MM.1S (cell line): Measurements from ENCODE around the gene CAPS.

Experiments used
- DNase-seq: peaks from one replicate; pipeline ENCODE4 v3.0.0-alpha.2; 2015
- H2AFZ ChIP-seq: fragments of 300-600 bp; sonication (generic); 2 replicates; pipeline ENCODE4 v1.6.0; 2016; ENCODE audit warnings: antibody characterized with exemption, low read length
- H3F3A ChIP-seq: fragments of 300-600 bp; sonication (generic); 2 replicates; pipeline ENCODE4 v1.6.1; 2016; ENCODE audit warnings: mild to moderate bottlenecking, antibody characterized with exemption, low read length, moderate library complexity, mixed read lengths; ENCODE audit not compliant: insufficient read depth
- H3K27ac ChIP-seq: fragments of 300-600 bp; sonication (generic); 2 replicates; pipeline ENCODE4 v1.5.1; 2016; ENCODE audit warnings: mild to moderate bottlenecking, low read length
- H3K27me3 ChIP-seq: fragments of 300-600 bp; sonication (generic); replicated peaks from 2 replicates; pipeline ENCODE4 v1.6.0; 2016; ENCODE audit warnings: low read length; ENCODE audit not compliant: insufficient read depth
- H3K36me3 ChIP-seq: fragments of 300-600 bp; sonication (generic); replicated peaks from 2 replicates; pipeline ENCODE4 v1.6.1; 2016; ENCODE audit warnings: mild to moderate bottlenecking, low read length, mixed read lengths; ENCODE audit not compliant: insufficient read depth
- H3K4me1 ChIP-seq: fragments of 300-600 bp; sonication (generic); 2 replicates; pipeline ENCODE4 v1.6.1; 2016; ENCODE audit warnings: low read length, mixed read lengths
- H3K4me2 ChIP-seq: fragments of 300-600 bp; sonication (generic); 2 replicates; pipeline ENCODE4 v1.6.0; 2016; ENCODE audit warnings: low read depth, low read length
- H3K4me3 ChIP-seq: fragments of 300-600 bp; sonication (generic); 2 replicates; pipeline ENCODE4 v1.5.1; 2016; ENCODE audit warnings: low read length, mixed read lengths
- H3K79me2 ChIP-seq: fragments of 300-600 bp; sonication (generic); 2 replicates; pipeline ENCODE4 v1.6.1; 2016; ENCODE audit warnings: mixed run types, low read length, mixed read lengths
- H3K9ac ChIP-seq: fragments of 300-600 bp; sonication (generic); 2 replicates; pipeline ENCODE4 v1.6.1; 2016; ENCODE audit warnings: low read length, mixed read lengths
- H3K9me2 ChIP-seq: fragments of 300-600 bp; sonication (generic); replicated peaks from 2 replicates; pipeline ENCODE4 v1.6.1; 2016; ENCODE audit warnings: mild to moderate bottlenecking, low read length, mixed read lengths; ENCODE audit not compliant: insufficient read depth
- H3K9me3 ChIP-seq: fragments of 300-600 bp; sonication (generic); replicated peaks from 2 replicates; pipeline ENCODE4 v1.6.1; 2016; ENCODE audit warnings: mild to moderate bottlenecking, low read length, mixed read lengths; ENCODE audit not compliant: insufficient read depth
- H4K20me1 ChIP-seq: fragments of 300-600 bp; sonication (generic); 2 replicates; pipeline ENCODE4 v1.6.1; 2016; ENCODE audit warnings: mild to moderate bottlenecking, low read length, moderate library complexity, mixed read lengths; ENCODE audit not compliant: insufficient read depth
- EZH2 ChIP-seq: fragments of 300-600 bp; sonication (generic); optimal IDR thresholded peaks from 2 replicates; pipeline ENCODE3; 2017; ENCODE audit warnings: low read depth, mild to moderate bottlenecking, antibody characterized with exemption, low read length, mixed read lengths
- EZH2phosphoT487 ChIP-seq: fragments of 300-600 bp; sonication (generic); IDR thresholded peaks from 2 replicates; pipeline ENCODE4 v1.6.1; 2018; ENCODE audit warnings: antibody characterized with exemption, low read length
- TF ChIP-seq, protein P1 (sequence below): fragments of 300-600 bp; sonication (generic); IDR thresholded peaks from 2 replicates; pipeline ENCODE4 v1.5.1; 2016; ENCODE audit warnings: antibody characterized with exemption, low read length, mixed read lengths

The CAPS gene

GRCh38 chr19:5893907-5894703 lies 19.9 kb upstream of the CAPS start:
- Histone ChIP-seq H4K20me1 (peaks cover 14% of the 10 kb centered on the region), H3K4me3 (no peak overlapping the region), H3K36me3 (no peaks in the 10 kb centered on the region), H2AFZ (no peak overlapping the region), H3K9me3 (no peaks in the 10 kb centered on the region), H3F3A (no peaks in the 10 kb centered on the region), H3K27ac (no peak overlapping the region), H3K9ac (no peak overlapping the region), H3K4me1 (no peaks in the 10 kb centered on the region), H3K4me2 (no peak overlapping the region), H3K79me2 (peaks cover 24% of the 10 kb centered on the region), H3K27me3 (peaks cover 11% of the 10 kb centered on the region), H3K9me2 (no peaks in the 10 kb centered on the region)
- DNase-seq = no peak
- TF ChIP-seq, protein P1, sequence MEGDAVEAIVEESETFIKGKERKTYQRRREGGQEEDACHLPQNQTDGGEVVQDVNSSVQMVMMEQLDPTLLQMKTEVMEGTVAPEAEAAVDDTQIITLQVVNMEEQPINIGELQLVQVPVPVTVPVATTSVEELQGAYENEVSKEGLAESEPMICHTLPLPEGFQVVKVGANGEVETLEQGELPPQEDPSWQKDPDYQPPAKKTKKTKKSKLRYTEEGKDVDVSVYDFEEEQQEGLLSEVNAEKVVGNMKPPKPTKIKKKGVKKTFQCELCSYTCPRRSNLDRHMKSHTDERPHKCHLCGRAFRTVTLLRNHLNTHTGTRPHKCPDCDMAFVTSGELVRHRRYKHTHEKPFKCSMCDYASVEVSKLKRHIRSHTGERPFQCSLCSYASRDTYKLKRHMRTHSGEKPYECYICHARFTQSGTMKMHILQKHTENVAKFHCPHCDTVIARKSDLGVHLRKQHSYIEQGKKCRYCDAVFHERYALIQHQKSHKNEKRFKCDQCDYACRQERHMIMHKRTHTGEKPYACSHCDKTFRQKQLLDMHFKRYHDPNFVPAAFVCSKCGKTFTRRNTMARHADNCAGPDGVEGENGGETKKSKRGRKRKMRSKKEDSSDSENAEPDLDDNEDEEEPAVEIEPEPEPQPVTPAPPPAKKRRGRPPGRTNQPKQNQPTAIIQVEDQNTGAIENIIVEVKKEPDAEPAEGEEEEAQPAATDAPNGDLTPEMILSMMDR = no peak
- no peak for TF ChIP-seq EZH2
- no peak for TF ChIP-seq EZH2phosphoT487

DNA sequence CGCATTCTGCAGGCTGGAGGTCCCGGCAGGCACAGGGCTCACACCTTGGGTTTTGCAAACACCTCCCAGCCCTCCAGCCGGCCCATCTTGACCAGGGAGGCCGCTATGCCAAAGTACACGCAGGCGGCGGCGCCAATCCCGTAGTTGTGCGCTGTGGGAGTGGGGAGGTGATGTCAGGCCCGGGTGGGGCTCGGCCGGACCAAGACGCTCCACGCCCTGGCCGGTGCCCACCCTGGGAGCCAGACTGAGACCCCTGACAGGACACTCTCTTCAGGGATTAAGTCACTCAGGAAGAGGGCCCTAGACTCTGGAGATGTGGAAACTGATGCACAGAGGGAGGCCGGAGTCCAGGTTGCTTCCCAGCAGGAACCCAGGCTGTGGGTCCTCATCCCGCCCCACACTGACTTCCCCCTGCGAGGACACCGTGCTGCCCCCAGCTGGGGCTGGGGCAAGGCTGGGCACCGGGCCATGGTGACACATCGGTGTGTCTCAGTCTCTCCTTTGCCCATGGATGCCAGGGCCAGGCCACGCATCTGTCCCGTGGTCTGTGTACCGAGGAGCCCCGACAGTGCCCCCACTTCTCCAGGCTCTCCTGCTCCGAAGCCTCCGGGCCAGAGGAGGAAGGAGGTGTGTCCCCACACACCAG lies 19.2 kb upstream of the CAPS start:
- Histone ChIP-seq H3K79me2 (peaks cover 27% of the 10 kb centered on the region), H3K4me3 (no peak overlapping the region), H3K27me3 (peaks cover 4% of the 10 kb centered on the region; the same call in 1 of the 2 replicates), H2AFZ (no peak overlapping the region), H3K9ac (no peak overlapping the region), H3K4me1 (no peaks in the 10 kb centered on the region), H4K20me1 (peaks cover 15% of the 10 kb centered on the region), H3K9me3 (no peaks in the 10 kb centered on the region), H3K9me2 (no peaks in the 10 kb centered on the region), H3K36me3 (no peaks in the 10 kb centered on the region), H3K27ac (no peak overlapping the region), H3K4me2 (no peak overlapping the region), H3F3A (no peaks in the 10 kb centered on the region)
- no peak for TF ChIP-seq EZH2phosphoT487
- TF ChIP-seq, protein P1 = no peak
- TF ChIP-seq EZH2 = no peak
- DNase-seq = no peak

GRCh38 chr19:5895409-5895808 lies 18.6 kb upstream of the CAPS start:
- TF ChIP-seq, protein P1 = no peak
- TF ChIP-seq EZH2 (no peak), EZH2phosphoT487 (no peak)
- Histone ChIP-seq H3K27me3 (0 out of 2 replicates have a peak, but pooled peaks cover 4% of the 10 kb centered on the region), H4K20me1 (peaks cover 21% of the 10 kb centered on the region)

More at GRCh38 chr19:5895409-5895808, 18.6 kb upstream of the CAPS start:
- Histone ChIP-seq H2AFZ (no peak overlapping the region), H3K4me2 (no peak overlapping the region), H3K79me2 (peaks cover 33% of the 10 kb centered on the region), H3K27ac (no peak overlapping the region), H3K9me2 (no peaks in the 10 kb centered on the region), H3F3A (no peaks in the 10 kb centered on the region), H3K4me3 (no peak overlapping the region), H3K9ac (no peak overlapping the region), H3K4me1 (no peaks in the 10 kb centered on the region), H3K36me3 (peaks cover 4% of the 10 kb centered on the region; the same call in 1 of the 2 replicates), H3K9me3 (no peaks in the 10 kb centered on the region)
- DNase-seq = no peak
